Left kidney (tissue), 8 donors: Measurements from ENCODE around the gene FADS6. TPM values are rescaled to one million over a fixed set of nuclear protein-coding genes. Genes with fewer than 3 reads are reported as not detected.

Experiments used
- DNase-seq: peaks from one replicate; pipeline ENCODE4 v3.0.0-alpha.2; 2013
- long read RNA-seq, 8 donors: transcript quantifications; one replicate each; lab custom pipeline, GENCODE V29; 2026
- polyA plus RNA-seq: library from polyadenylated mRNA; unstranded; fragments of 120-200 nt; gene quantifications from one replicate; pipeline ENCODE4 v1.2.1, GENCODE V29; 2013; ENCODE audit not compliant: insufficient read length

FADS6 gene
- 0.80 TPM for polyA plus RNA-seq
- long read RNA-seq, donor 1: 0 reads
- long read RNA-seq, donor 2: 0 reads
- long read RNA-seq, donor 3: 0 reads
- long read RNA-seq, donor 4: 0 reads
- long read RNA-seq, donor 5: 0 reads
- long read RNA-seq, donor 6: 0 reads
- long read RNA-seq, donor 7: 0 reads
- long read RNA-seq, donor 8: 0 reads

- DNase-seq: no peak
Measured at GRCh38 chr17:74892974-74893911, at the start of gene FADS6. FADS6 (minus strand) TSS chr17:74893633; CDS start chr17:74893595, 38 bp downstream.

GRCh38 chr17:74941128-74941725 is 47.8 kb upstream of the FADS6 start:
- DNase-seq: no peak

DNA sequence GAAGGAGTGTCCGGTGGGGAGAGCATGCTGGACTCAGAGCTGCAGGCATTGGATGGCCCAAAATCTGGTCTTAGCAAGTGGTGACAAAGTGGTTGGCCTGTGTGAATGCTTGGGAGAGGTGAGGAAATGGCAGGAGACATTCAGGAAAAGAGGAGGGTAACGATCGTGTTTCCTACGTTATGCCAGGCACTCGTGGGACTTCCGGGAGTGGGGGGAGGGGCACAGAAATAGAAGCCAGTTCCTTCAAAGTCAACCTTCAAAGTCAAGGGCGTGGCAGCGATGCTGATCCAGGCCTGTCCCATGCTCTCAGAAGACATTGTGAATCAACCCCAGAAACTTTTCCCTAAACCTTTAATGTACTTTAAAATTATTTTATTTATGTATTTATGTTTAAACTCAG is 46.1 kb upstream of the FADS6 start:
- no peak for DNase-seq

- no peak for DNase-seq
Measured at GRCh38 chr17:74938194-74938950, 44.9 kb upstream of the FADS6 start.

- DNase-seq: peak; percentile 43
Measured at GRCh38 chr17:74937064-74938051, 43.9 kb upstream of the FADS6 start.

- no peak for DNase-seq
Measured at GRCh38 chr17:74936470-74936799, 43.0 kb upstream of the FADS6 start.

DNA sequence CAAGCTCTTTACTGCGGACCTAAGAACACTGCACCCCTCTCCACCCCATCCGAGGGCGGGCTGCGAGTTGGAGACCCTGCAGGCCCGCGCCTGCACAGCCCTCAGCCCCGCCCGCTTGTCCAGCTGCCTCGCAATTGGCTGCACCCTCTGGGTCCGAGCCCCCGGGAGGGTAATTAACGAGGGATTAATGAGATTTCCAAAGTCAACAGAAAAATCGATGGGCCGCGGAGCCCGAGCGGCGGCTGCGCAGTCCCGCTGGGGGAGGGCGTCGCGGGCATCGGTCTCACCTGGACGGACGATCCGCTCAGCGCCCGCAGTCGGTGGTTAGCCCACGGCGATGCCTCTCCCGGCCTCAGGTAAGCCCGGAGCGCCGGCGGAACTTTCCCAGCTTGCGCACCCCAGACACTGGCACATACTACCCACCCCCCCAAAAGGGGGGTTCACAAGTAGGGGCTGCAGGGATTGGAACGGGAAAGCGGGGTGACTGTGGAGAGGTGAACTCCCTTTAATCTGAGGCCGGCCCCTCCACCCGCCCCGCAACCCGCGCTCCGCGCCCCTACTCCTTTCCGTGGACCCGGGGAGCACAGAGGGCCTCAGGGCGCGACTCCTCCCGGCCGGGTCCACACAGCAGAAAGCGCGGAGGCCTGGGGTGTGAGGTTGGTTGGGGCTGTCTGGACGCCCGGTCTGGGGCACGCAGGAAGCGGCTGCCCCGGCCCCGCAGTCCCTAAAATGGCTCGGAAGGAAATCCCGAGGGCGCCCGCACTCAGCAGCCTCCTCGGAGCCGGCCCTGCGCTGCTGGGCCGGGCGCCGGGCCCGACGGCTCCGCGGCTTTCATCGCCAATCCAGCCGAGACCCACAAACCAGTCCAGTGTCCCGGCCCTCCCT is 42.4 kb upstream of the FADS6 start, which contains the start of gene OTOP3:
TSS of gene OTOP3 (plus strand) at position 314 of the 885 bp plus-strand sequence. CDS start at position 338, 24 bp downstream.
- DNase-seq: no peak

GRCh38 chr17:74935048-74935447 is 41.6 kb upstream of the FADS6 start:
- DNase-seq: no peak

GRCh38 chr17:74930535-74931036 is 37.2 kb upstream of the FADS6 start:
- DNase-seq: no peak

DNA sequence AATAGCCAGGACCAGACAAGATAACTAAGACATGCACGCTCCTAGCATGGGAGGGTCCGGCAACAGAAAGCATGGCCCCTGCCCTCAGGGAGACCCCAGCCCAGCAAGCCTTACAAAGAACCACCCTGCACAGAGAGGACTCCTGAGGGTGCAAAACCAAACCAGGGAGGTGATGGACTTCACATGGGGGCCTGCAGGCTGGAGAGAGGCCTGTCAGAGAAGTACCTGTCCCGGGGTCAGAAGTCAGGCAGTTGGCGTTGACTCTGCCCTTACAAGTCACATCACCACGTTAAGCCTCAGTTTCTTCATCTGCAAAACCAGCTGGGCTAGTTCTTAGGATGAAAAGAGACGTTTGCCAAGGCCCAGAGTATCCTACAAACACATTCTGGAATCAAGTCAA is 35.4 kb upstream of the FADS6 start:
- no peak for DNase-seq

DNA sequence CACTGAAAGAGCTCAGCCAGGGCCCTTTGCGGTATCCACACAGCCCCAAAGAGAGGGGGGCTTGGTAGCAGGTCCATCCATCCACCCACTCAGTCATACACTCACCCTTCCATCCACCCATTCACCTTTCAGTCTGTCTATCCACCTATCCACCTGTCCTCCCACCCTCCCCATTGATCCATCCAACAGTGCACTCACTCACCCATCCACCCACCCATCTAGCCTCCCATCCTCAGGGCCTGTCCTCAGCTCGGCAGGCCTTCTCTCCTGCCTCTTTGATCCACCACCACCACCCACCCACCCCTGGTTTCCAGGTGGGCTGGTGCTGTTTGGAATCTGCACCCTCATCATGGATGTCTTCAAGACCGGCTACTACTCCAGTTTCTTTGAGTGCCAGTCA is 31.8 kb upstream of the FADS6 start:
- DNase-seq: no peak

DNA sequence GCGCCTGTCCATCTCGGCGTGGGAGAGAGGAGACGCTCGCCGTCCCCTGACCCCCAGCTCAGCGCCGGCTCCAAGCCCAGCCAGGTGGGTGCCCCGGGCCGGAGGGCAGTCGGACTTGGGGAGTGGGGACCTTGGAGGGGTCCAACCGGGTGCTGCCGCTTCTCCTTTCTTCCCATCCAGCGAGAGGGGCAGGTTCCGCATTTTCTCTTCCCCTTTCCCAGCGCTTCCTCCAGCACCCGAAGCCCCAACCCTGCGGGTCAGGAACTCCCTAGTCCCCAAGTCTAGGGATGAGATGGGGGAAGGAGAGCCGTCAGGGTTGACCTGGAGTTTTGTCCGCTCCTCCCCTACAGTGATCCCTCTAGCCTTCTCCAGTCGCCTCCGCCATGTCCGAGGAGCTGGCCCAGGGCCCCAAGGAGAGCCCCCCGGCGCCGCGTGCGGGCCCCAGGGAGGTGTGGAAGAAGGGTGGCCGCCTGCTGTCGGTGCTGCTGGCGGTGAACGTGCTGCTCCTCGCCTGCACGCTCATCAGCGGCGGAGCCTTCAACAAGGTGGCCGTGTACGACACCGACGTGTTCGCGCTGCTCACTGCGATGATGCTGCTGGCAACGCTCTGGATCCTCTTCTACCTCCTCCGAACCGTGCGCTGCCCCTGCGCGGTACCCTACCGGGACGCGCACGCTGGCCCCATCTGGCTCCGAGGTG is 31.0 kb upstream of the FADS6 start, which contains the start of gene OTOP2:
TSS of gene OTOP2 (plus strand) at position 24 of the 699 bp plus-strand sequence. CDS start at position 384, 360 bp downstream.
- no peak for DNase-seq

DNA sequence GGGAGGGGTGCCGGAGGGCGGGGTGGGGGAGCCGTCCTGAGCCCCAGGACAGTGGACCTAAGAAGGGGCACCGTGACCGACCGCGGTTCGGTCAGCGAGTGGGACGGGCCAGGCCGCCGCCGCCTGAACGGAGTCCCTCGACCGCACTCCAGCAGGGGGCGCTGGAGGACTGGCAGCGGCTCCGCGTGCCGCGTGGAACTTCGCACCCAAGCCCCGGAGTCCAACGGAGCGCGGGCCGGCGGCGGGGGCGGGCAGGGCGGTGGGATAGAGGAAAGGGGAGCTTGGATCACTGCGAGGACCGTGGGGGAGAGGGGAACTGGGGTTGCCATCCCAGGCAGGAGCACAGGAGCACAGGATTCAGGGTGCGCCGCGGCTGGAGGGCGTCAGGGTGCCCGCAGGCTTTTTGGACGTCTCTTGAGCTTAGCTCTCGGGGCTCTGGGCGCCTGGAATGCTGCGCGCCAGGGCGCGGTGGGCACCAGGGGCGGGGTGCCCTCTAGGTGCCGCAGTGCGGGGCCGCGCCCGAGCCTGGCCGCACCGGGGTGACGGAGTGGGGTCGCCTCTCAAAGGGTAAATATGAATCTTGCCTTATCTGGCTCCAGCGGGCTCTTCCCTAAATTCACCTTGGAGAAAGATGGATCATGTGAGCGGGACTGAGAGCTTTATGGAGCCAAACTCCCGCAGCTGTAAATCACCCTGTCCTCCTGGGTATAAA is 30.3 kb upstream of the FADS6 start:
- DNase-seq: peak; percentile 34

DNA sequence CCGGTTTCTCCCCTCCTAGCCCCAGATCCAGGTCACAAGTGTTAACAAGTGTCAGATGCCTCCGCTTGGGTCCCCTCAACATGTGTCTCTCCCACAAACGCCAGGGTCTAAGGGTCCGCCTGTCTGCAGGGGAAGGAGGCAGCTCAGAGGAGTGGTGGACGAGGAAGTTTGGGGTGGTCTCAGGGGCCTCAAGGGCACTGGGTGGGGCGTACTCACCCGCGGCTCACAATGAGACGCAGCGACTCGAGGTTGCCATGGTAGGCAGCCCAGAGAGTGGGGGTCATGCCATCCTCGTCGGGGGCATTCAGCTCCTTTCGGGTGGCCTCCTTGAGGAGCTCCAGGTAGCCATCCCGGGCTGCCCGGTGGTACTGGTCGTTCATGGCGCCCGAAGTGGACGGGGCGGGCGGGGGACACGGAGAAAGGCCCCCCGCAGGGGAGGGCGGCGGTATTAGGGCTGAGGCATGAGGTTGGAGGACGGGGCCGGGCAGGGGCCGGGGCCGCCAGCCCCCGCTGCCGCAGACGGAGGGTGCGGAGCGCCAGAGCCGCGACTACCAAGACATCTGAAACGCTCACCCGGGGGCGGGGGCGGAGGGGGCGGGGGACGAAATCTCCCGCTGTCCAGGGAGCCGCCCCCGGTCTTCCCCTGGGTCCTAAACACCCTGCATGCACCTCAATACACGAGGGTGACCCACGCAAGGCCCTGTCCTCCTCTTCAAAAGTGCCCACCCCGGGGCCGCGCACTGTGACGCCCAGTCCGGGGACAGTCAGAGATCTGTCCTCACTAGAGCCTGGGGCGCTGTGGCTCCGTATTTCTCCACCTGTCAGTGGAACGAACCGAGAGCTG is 29.5 kb upstream of the FADS6 start, which contains the start of gene USH1G:
TSS of gene USH1G (minus strand) at position 562 of the 844 bp plus-strand sequence. CDS start at position 380, 182 bp downstream.
- DNase-seq: peak; percentile 31

DNA sequence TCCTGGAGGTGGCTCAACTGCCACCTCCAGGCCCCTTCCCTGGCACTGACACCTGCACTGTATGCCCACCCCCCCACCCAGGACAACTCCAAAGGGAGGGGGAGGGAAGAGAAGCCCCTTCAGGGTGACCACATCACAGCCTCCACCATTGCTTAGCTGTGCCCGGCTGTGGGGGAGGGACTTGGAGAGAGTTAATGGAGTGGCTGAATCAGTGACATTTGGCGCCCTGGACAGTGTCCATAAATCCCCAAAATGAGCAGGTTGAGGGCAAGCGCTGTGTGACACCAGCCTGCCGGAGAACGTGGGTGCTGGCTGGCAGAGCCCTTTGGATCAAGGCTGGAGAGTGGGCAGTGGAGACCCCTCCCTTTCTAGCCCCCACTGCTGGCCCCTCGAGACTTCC is 28.7 kb upstream of the FADS6 start:
- no peak for DNase-seq

DNA sequence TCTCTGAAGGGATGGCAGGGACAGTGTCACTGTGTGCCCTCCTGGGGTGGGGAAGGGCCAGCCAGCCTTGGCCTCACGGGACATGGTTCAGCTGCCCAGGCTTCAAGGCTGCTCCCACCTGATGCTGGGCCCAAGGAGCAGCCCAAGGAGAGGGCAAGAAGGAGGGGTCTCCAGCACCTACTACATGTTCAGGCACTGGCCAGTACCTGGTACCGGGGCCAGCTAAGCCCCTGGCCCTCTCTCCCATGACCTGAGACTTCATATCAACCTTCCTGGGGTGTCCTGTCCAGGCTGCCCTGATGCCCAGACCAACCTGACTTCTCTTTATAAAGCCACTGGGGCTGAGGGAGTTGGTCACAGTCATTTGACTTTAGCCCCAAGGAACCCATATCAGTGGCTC is 28.3 kb upstream of the FADS6 start:
- no peak for DNase-seq

- DNase-seq: no peak
Measured at GRCh38 chr17:74921026-74921681, 27.7 kb upstream of the FADS6 start.
